NCI-H460 (cell line): ENCODE measurements around the gene ARFRP1. TPM values are rescaled to one million over a fixed set of nuclear protein-coding genes. Genes with fewer than 3 reads are reported as not detected.
"Not testable (repeated sequence)": the region's sequence is repeated elsewhere in the genome, so short reads cannot be mapped to it uniquely, and the experiment has no call there.

ENCODE experiments used
- DNase-seq: peaks from one replicate; pipeline ENCODE4 v3.0.0-alpha.2; 2016; ENCODE audit warnings: low read depth; ENCODE audit errors: extremely low read depth
- total RNA-seq: library from RNA; depleted of rRNA; stranded (reverse); fragments of >200 nt; shearing (Covaris generic); gene quantifications from 2 replicates; pipeline ENCODE4 v1.2.3, GENCODE V29; 2014

The ARFRP1 gene
- total RNA-seq, 1 experiment from 2014 or later: 12.1 TPM

GRCh38 chr20:63680427-63680826, 27.3 kb downstream of the ARFRP1 start:
- DNase-seq: no peak

- DNase-seq: no peak
Measured at GRCh38 chr20:63679799-63680305, 27.9 kb downstream of the ARFRP1 start.

GRCh38 chr20:63678667-63679465, 28.9 kb downstream of the ARFRP1 start:
- no peak for DNase-seq

GRCh38 chr20:63678071-63678470, 29.7 kb downstream of the ARFRP1 start:
- no peak for DNase-seq

- DNase-seq: no peak
Measured at GRCh38 chr20:63675681-63676368, 32.0 kb downstream of the ARFRP1 start.

- DNase-seq: no peak
Measured at GRCh38 chr20:63673951-63674350, 33.8 kb downstream of the ARFRP1 start.

- no peak for DNase-seq
Measured at GRCh38 chr20:63672666-63673065, 35.1 kb downstream of the ARFRP1 start.

- not testable (repeated sequence) for DNase-seq
Measured at GRCh38 chr20:63671695-63672094, 36.1 kb downstream of the ARFRP1 start.

GRCh38 chr20:63668351-63668750, 39.4 kb downstream of the ARFRP1 start:
- DNase-seq: no peak

- no peak for DNase-seq
Measured at GRCh38 chr20:63667858-63668257, 39.9 kb downstream of the ARFRP1 start.

- DNase-seq: no peak
Measured at GRCh38 chr20:63665708-63666107, 42.1 kb downstream of the ARFRP1 start.

GRCh38 chr20:63664861-63665594, 42.7 kb downstream of the ARFRP1 start:
- DNase-seq: no peak

- no peak for DNase-seq
Measured at GRCh38 chr20:63664143-63664851, 43.5 kb downstream of the ARFRP1 start.

GRCh38 chr20:63663332-63664066, 44.3 kb downstream of the ARFRP1 start:
- DNase-seq: no peak

GRCh38 chr20:63662813-63663189, 45.0 kb downstream of the ARFRP1 start:
- no peak for DNase-seq

GRCh38 chr20:63661959-63662812, 45.6 kb downstream of the ARFRP1 start:
- DNase-seq: no peak

GRCh38 chr20:63661108-63661507, 46.7 kb downstream of the ARFRP1 start:
- no peak for DNase-seq

GRCh38 chr20:63660622-63661021, 47.2 kb downstream of the ARFRP1 start:
- DNase-seq: no peak

GRCh38 chr20:63660174-63660573, 47.6 kb downstream of the ARFRP1 start:
- DNase-seq: not testable (repeated sequence)
